A549 (cell line): Measurements from ENCODE around the gene MBD2. TPM values are rescaled to one million over a fixed set of nuclear protein-coding genes. Genes with fewer than 3 reads are reported as not detected.

Experiments
- ATAC-seq, 2 experiments: fragments of 200-7000 bp in 1 of 2; fragments of >200 bp in 1 of 2; cut with Nextera tagmentation in 1 of 2; cut with Tn5 transposase in 1 of 2; 3 replicates each; pipeline versions ENCODE4 v1.8.0 to v1.9.1; 2018 to 2020; ENCODE audit warnings: mild to moderate bottlenecking in 1 of 2, moderate library complexity in 1 of 2
- CTCF ChIA-PET: fragments of 300-600 bp; sonication (Branson Sonifier 250); formaldehyde crosslinking; extraction: SDS; loops from one replicate; lab custom pipeline; 2021; ENCODE audit warnings: antibody characterized with exemption, inconsistent platforms; lab: Yijun Ruan, JAX
- POLR2A ChIA-PET: fragments of 350-600 bp; formaldehyde crosslinking; extraction: SDS; loops from one replicate; lab custom pipeline; 2021; ENCODE audit warnings: antibody characterized with exemption, inconsistent platforms; lab: Yijun Ruan, JAX
- DNase-seq, 2 experiments: peaks; one replicate each; pipeline versions ENCODE4 v3.0.0 to v3.0.0-alpha.2; 2011 to 2016; ENCODE audit warnings: low read depth in 1 of 2, low spot score in 1 of 2
- FAIRE-seq: peaks from 2 replicates; lab custom pipeline; 2011; peaks lifted over from hg19 to GRCh38; lab: Jason Lieb, UNC
- H3K27ac ChIP-seq, 2 experiments: fragments of >200 bp; sonication (Bioruptor Twin); formaldehyde crosslinking; 3 replicates each; pipeline ENCODE4 v1.5.1; 2016 to 2017
- H3K4me1 ChIP-seq: fragments of >200 bp; sonication (Bioruptor Twin); formaldehyde crosslinking; 3 replicates; pipeline ENCODE4 v1.6.1; 2016
- H3K4me2 ChIP-seq: fragments of >200 bp; sonication (Bioruptor Twin); formaldehyde crosslinking; 3 replicates; pipeline ENCODE4 v1.6.1; 2016
- H3K4me3 ChIP-seq: fragments of >200 bp; sonication (Bioruptor Twin); formaldehyde crosslinking; 3 replicates; pipeline ENCODE4 v1.5.1; 2016
- H3K9me3 ChIP-seq: fragments of >200 bp; sonication (Bioruptor Twin); formaldehyde crosslinking; 3 replicates; pipeline ENCODE4 v1.6.1; 2016
- BHLHE40 ChIP-seq: IDR thresholded peaks from 2 replicates; pipeline ENCODE4 v1.6.1; 2012; ENCODE audit warnings: low read depth, low read length, inconsistent platforms
- FOSL2 ChIP-seq, 2 experiments: fragments of 450-650 bp in 1 of 2; fragments of >200 bp in 1 of 2; sonication (Bioruptor Twin) in 1 of 2; formaldehyde crosslinking; IDR thresholded peaks; 2 replicates each; pipeline versions ENCODE4 v1.5.0 to v1.6.1; 2016 to 2020; ENCODE audit warnings: mild to moderate bottlenecking in 1 of 2, moderate library complexity in 1 of 2
- GATA3 ChIP-seq: IDR thresholded peaks from 2 replicates; pipeline ENCODE4 v1.6.1; 2012; ENCODE audit warnings: borderline replicate concordance
- HOXA7 ChIP-seq: fragments of 250-450 bp; sonication (Bioruptor Pico); IDR thresholded peaks from 2 replicates; pipeline ENCODE4 v1.5.0; 2020; ENCODE audit warnings: mild to moderate bottlenecking, moderate library complexity
- HOXB13 ChIP-seq: fragments of 250-450 bp; sonication (Bioruptor Pico); IDR thresholded peaks from 2 replicates; pipeline ENCODE4 v1.5.0; 2020; ENCODE audit warnings: low read depth, mild to moderate bottlenecking, moderate library complexity
- HOXB5 ChIP-seq: fragments of 250-450 bp; sonication (Bioruptor Pico); IDR thresholded peaks from 2 replicates; pipeline ENCODE4 v1.5.0; 2020; ENCODE audit warnings: mild to moderate bottlenecking, moderate library complexity
- KDM1A ChIP-seq: fragments of 200-600 bp; sonication (generic); IDR thresholded peaks from 2 replicates; pipeline ENCODE4 v1.6.1; 2016; ENCODE audit warnings: low read depth, mild to moderate bottlenecking
- NFE2L2 ChIP-seq: fragments of 150-350 bp; conservative IDR thresholded peaks from 2 replicates; pipeline ENCODE4 v1.6.1; 2014; ENCODE audit warnings: low read length
- NPAS2 ChIP-seq: fragments of 250-450 bp; sonication (Bioruptor Pico); IDR thresholded peaks from 2 replicates; pipeline ENCODE4 v1.8.0; 2022; ENCODE audit warnings: mild to moderate bottlenecking, moderate library complexity, borderline replicate concordance
- NR3C1 ChIP-seq: fragments of >200 bp; sonication (Bioruptor Twin); formaldehyde crosslinking; IDR thresholded peaks from 3 replicates; pipeline ENCODE4 v1.6.1; 2017
- POLR2A ChIP-seq: IDR thresholded peaks from 2 replicates; pipeline ENCODE4 v1.6.1; 2012; ENCODE audit warnings: mild to moderate bottlenecking, low read length
- POLR2AphosphoS2 ChIP-seq: conservative IDR thresholded peaks from 2 replicates; pipeline ENCODE4 v1.6.1; 2012; ENCODE audit warnings: low read length, improper control_type of control experiment, inconsistent platforms
- RAD21 ChIP-seq, 2 experiments: fragments of >200 bp in 1 of 2; sonication (Bioruptor Twin) in 1 of 2; formaldehyde crosslinking in 1 of 2; IDR thresholded peaks in 1 of 2; conservative IDR thresholded peaks in 1 of 2; 2 replicates in 1 of 2; 3 replicates in 1 of 2; pipeline ENCODE4 v1.6.1; 2012 to 2018; ENCODE audit warnings: inconsistent platforms in 1 of 2
- SMC3 ChIP-seq: fragments of >200 bp; sonication (Bioruptor Twin); formaldehyde crosslinking; IDR thresholded peaks from 3 replicates; pipeline ENCODE4 v1.6.1; 2018; ENCODE audit warnings: inconsistent platforms
- TFCP2L1 ChIP-seq: fragments of 250-450 bp; sonication (Bioruptor Pico); IDR thresholded peaks from 2 replicates; pipeline ENCODE4 v1.5.0; 2021; ENCODE audit warnings: mild to moderate bottlenecking
- TP53 ChIP-seq: fragments of 250-450 bp; sonication (Bioruptor Pico); IDR thresholded peaks from 2 replicates; pipeline ENCODE4 v1.5.0; 2021; ENCODE audit warnings: mild to moderate bottlenecking, moderate library complexity
- ZNF302 ChIP-seq: fragments of 250-450 bp; sonication (Bioruptor Pico); IDR thresholded peaks from 2 replicates; pipeline ENCODE4 v1.9.0; 2021; ENCODE audit warnings: inconsistent platforms, mild to moderate bottlenecking, moderate library complexity
- WGBS: methylation state at CpG from one replicate; pipeline ENCODE4 v1.1.6; 2017; ENCODE audit errors: missing lambda C conversion rate; 5-methylcytosine and 5-hydroxymethylcytosine counted together
- polyA plus RNA-seq, 4 experiments: library from polyadenylated mRNA; depleted of rRNA in 3 of 4; stranded (reverse); fragments of >200 nt; fragmentation: RNase III in 1 of 4; extraction: RNeasy Plus Mini Kit Qiagen cat#74134 plus additional on column Dnase treatment in 1 of 4; gene quantifications; 2 replicates in 3 of 4; 3 replicates in 1 of 4; pipeline ENCODE4 v1.2.3, GENCODE V29; 2011 to 2017
- TF ChIP-seq, protein P1 (sequence below): fragments of 200-600 bp; sonication (generic); IDR thresholded peaks from 2 replicates; pipeline ENCODE4 v1.6.1; 2016; ENCODE audit warnings: antibody characterized with exemption, mild to moderate bottlenecking, moderate library complexity
- TF ChIP-seq, protein P2 (sequence below): fragments of >200 bp; sonication (Bioruptor Twin); formaldehyde crosslinking; IDR thresholded peaks from 3 replicates; pipeline ENCODE4 v1.5.1; 2016
- TF ChIP-seq, protein P3 (sequence below): fragments of 450-650 bp; IDR thresholded peaks from 2 replicates; pipeline ENCODE4 v1.6.1; 2014; ENCODE audit warnings: antibody characterized with exemption
- TF ChIP-seq, protein P4 (sequence below): IDR thresholded peaks from 2 replicates; pipeline ENCODE4 v1.6.1; 2012; ENCODE audit warnings: low read depth, borderline replicate concordance

The MBD2 gene
- polyA plus RNA-seq, 2 of the 4 experiments (the other 2 are of a cell fraction): 43.4 to 48.2 TPM

DNA sequence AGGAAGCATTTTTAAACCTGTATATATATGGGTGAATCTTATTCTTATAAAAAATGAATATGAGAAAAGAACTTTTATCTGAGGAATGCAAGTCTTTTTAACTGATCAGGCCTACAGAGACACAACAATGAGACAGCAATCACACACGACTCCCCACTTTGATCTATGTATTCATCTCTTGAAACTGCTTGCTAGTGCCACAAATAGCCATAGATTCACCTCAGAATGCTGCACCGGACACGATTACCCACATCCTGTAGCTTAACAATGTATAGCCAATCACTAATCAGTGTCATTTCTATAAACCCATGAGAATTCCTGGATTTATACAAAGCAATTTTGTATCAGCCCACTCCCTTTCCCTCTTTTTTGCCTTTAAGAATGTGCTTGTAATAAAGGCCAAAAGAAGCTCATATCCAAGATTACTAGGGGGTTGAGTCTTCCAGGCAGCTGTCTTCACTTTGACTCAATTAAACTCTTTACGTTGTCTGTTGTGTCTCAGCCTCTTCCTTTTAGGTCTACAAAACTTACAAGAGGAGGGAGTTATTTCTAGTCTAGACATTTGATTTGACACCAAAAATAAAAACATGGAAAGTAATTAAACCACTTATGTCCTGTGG lies 94.9 kb downstream of the MBD2 start:
- H3K27ac ChIP-seq: no peak overlapping the region
- H3K9me3 ChIP-seq: no peaks in the 10 kb centered on the region
- ChIA-PET POLR2A (interaction anchor here (0.8 kb wide), 1 partner anchor 140 kb away, joined by 5 read pairs; the partner anchor contains the start of gene POLI), CTCF (interaction anchor here (0.8 to 3.8 kb wide), 4 partner anchors 10 to 430 kb away, joined by 3 to 14 read pairs (median 4); no protein-coding TSS in a partner anchor)
- TF ChIP-seq, protein P1, sequence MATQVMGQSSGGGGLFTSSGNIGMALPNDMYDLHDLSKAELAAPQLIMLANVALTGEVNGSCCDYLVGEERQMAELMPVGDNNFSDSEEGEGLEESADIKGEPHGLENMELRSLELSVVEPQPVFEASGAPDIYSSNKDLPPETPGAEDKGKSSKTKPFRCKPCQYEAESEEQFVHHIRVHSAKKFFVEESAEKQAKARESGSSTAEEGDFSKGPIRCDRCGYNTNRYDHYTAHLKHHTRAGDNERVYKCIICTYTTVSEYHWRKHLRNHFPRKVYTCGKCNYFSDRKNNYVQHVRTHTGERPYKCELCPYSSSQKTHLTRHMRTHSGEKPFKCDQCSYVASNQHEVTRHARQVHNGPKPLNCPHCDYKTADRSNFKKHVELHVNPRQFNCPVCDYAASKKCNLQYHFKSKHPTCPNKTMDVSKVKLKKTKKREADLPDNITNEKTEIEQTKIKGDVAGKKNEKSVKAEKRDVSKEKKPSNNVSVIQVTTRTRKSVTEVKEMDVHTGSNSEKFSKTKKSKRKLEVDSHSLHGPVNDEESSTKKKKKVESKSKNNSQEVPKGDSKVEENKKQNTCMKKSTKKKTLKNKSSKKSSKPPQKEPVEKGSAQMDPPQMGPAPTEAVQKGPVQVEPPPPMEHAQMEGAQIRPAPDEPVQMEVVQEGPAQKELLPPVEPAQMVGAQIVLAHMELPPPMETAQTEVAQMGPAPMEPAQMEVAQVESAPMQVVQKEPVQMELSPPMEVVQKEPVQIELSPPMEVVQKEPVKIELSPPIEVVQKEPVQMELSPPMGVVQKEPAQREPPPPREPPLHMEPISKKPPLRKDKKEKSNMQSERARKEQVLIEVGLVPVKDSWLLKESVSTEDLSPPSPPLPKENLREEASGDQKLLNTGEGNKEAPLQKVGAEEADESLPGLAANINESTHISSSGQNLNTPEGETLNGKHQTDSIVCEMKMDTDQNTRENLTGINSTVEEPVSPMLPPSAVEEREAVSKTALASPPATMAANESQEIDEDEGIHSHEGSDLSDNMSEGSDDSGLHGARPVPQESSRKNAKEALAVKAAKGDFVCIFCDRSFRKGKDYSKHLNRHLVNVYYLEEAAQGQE: no peak
- TF ChIP-seq BHLHE40: no peak
- TF ChIP-seq NPAS2: no peak
- no peak for TF ChIP-seq ZNF302 (CRISPR knock-in tag)
- no peak for TF ChIP-seq KDM1A
- no peak for TF ChIP-seq POLR2A
- TF ChIP-seq TFCP2L1 (CRISPR knock-in tag): no peak
- no peak for TF ChIP-seq GATA3
- TF ChIP-seq NFE2L2: no peak
- no peak for TF ChIP-seq HOXA7 (CRISPR knock-in tag)
- TF ChIP-seq POLR2AphosphoS2: no peak
- TF ChIP-seq, protein P2, sequence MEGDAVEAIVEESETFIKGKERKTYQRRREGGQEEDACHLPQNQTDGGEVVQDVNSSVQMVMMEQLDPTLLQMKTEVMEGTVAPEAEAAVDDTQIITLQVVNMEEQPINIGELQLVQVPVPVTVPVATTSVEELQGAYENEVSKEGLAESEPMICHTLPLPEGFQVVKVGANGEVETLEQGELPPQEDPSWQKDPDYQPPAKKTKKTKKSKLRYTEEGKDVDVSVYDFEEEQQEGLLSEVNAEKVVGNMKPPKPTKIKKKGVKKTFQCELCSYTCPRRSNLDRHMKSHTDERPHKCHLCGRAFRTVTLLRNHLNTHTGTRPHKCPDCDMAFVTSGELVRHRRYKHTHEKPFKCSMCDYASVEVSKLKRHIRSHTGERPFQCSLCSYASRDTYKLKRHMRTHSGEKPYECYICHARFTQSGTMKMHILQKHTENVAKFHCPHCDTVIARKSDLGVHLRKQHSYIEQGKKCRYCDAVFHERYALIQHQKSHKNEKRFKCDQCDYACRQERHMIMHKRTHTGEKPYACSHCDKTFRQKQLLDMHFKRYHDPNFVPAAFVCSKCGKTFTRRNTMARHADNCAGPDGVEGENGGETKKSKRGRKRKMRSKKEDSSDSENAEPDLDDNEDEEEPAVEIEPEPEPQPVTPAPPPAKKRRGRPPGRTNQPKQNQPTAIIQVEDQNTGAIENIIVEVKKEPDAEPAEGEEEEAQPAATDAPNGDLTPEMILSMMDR: no peak
- TF ChIP-seq FOSL2 (IDR thresholded peaks at IDR 0.05): no peak
- TF ChIP-seq FOSL2 (CRISPR knock-in tag; IDR thresholded peaks at IDR 0.05): no peak
- TF ChIP-seq, protein P3, sequence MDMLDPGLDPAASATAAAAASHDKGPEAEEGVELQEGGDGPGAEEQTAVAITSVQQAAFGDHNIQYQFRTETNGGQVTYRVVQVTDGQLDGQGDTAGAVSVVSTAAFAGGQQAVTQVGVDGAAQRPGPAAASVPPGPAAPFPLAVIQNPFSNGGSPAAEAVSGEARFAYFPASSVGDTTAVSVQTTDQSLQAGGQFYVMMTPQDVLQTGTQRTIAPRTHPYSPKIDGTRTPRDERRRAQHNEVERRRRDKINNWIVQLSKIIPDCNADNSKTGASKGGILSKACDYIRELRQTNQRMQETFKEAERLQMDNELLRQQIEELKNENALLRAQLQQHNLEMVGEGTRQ: no peak
- TF ChIP-seq, protein P4, sequence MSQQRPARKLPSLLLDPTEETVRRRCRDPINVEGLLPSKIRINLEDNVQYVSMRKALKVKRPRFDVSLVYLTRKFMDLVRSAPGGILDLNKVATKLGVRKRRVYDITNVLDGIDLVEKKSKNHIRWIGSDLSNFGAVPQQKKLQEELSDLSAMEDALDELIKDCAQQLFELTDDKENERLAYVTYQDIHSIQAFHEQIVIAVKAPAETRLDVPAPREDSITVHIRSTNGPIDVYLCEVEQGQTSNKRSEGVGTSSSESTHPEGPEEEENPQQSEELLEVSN: no peak
- no peak for TF ChIP-seq SMC3
- no peak for TF ChIP-seq HOXB5 (CRISPR knock-in tag)
- H3K4me2 ChIP-seq: no peak overlapping the region
- DNase-seq (no peak), ATAC-seq (no peak), FAIRE-seq (no peak)
- no peaks in the 10 kb centered on the region for H3K4me1 ChIP-seq
- H3K4me3 ChIP-seq: no peak overlapping the region
- 80% methylated on average over 4 of the region's 4 CpGs for WGBS

DNA sequence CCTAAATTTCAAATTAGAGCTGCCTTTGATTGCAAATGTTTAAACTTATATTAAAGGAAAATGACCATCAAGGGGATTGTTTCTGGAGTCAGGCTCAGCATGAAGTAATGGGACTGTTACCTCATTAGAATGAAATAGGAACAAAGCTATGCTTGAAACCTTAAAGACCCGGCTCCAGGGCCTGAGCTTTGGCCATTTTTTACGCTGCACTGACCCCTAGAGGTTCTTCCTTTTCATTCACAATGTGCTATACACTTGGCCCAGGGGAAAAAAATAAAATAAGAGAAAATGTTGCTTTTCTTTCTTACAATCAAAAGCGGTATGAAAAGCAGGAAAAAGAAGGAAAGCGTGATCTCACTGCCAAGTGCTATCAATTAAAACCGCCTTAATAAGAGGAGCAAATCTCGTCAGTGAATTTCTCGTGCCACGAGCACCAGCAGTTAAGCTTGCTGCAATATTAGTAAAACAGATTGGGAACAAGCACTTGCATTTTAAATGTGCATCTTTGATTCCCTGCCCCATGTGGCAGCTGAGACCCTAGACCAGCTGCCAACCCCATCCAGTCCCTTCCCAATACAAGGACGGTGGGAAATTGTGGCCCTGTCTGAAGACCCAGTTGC lies 96.6 kb downstream of the MBD2 start:
- Histone ChIP-seq H3K4me2 (no peak overlapping the region), H3K4me1 (no peaks in the 10 kb centered on the region), H3K4me3 (no peak overlapping the region), H3K9me3 (no peaks in the 10 kb centered on the region), H3K27ac (no peak overlapping the region)
- no peak for TF ChIP-seq TP53 (CRISPR knock-in tag)
- TF ChIP-seq SMC3: 0 out of 3 replicates have a peak, but pooled peaks have one; percentile 13
- no peak for TF ChIP-seq HOXB13 (CRISPR knock-in tag)
- TF ChIP-seq, protein P2: peak; percentile 53
- peak; percentile 58 to 69 for TF ChIP-seq RAD21 (conservative IDR thresholded peaks at IDR 0.05 in 1 of 2, IDR thresholded peaks at IDR 0.05 in 1 of 2)
- TF ChIP-seq NR3C1: no peak
- CTCF ChIA-PET: interaction anchor here (0.7 to 3.8 kb wide), 7 partner anchors 8 to 561 kb away, joined by 3 to 14 read pairs (median 4); no protein-coding TSS in a partner anchor
- WGBS: 54% methylated on average over 9 of the region's 9 CpGs
- POLR2A ChIA-PET: no interaction called here
- peak; percentile 83 to 90; a peak in 5 of 6 replicates for ATAC-seq
- peak; percentile 13 to 15 for DNase-seq
- no peak for FAIRE-seq
